ENCODE data around the gene ARFGAP3.

Gene ARFGAP3

DNA sequence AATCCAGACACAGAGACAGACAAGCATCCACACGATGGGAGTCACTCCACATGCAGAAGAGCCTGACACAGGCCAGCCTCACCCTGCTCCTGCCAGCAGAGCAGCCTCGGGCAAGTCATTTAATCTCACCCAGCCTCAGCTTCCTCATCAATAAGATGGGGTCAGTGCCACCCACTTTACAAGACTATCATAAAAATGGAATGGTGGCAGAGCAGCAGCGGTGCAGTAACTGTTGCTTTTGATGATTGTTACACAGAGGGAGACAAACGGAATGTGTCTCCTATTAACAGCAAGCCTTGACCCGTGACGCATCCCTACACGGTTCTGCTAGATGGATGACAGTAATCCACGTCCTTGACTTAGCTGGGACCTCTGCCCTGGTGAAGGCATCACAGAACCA lies 26.0 kb upstream of the ARFGAP3 start:
- DNase-seq = no peak

DNA sequence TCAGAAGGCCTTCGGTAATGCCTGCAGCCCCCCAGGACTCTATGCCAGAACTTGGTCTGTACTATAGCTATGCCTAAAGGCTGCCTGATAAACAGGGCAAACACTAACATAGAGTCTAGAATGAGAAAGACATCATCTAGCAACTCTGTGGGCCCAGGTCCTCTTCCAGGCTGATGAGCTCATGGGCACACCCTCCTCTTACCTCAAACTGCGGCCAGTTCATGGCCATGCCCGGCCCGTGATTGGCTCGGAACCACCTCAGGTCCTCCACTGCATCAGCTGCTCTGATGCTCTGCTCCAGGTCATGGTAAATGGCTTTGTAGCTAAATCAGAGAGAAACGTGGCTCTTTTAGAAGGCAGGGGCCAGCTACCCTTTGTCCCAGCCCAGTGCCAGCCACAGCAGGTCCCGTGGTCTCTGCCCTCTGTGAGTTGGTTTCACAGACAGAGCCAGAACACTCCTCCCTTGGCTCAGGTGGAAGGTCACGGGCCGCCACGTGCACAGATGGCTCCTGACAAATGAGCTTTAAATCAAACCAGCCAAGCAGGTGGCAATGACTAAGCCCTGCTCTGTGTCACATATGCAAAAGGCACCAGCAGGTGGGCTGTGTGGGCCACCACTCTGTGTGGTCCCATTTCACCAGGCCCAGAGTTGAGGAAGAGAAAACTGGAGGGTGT lies 25.0 kb upstream of the ARFGAP3 start:
- DNase-seq = no peak

DNA sequence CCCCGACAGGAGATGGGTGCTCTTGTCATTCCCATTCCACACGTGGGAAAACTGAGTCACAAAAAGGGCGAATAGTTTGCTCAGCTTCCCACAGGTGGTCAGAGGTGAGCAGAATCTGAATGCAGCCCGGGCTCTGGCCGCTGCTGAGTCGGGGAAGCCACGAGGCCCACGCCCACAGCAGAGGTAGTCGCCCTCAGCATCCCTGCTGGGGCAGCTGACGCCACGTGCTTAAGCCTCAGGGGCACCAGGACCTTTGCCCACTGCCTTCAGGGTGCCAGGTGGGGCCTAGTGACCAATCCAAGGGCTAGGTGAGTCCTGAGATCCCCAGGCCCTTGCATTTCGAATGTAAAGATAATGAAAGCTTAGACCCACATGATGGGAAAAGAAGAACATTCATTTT lies 24.2 kb upstream of the ARFGAP3 start:
- no peak for DNase-seq

DNA sequence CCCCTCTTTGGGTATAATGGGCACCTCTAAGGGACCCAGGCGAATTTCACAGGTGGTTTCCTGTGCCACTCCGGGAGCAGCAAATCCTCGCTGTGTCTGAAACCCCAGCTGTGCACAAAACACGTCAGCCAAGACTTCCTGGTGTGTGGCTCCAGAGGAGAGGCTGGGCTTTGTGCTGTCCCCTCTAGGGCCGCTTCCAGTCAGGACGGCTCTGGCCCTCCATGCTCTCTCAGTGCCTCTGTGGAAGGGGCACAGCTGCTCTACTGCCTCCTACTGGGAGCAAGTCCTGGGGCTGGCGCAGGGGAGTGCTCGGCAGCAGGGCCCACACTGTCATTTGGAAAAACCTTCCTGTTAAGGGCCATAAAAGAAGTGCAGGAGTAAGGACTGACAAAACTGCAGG lies 23.7 kb upstream of the ARFGAP3 start:
- no peak for DNase-seq

DNA sequence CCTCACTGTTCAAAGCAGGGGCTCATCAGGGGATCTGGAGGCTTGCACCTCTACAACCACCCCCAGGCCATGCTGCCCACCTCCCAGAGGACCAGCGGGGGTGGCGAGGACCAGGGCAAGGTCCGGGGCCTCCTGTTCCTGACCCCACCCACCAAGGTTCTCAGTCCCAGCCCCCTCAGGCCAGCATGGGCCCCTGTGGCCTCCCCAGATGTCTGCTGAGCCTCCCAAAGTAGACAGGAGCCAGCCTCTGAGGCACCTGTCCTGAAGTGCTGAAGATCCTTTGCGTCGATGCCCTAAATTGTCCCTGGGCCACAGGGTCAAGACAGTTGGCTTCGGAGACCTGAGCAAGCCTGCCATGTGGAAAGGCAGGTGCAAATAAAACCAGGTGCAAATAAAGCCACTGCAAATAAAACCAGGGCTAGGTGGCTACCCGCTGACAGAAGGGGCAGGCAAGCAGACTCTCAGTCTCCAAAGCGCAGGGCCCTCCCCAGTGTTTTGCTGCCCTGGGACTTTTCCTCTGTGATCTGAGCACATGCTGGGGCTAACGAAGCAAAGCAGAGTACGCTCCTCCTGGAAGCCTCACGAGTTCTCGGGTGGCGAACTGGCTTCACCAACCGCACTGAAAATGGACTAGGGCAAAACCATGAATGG lies 22.4 kb upstream of the ARFGAP3 start:
- no peak for DNase-seq

DNA sequence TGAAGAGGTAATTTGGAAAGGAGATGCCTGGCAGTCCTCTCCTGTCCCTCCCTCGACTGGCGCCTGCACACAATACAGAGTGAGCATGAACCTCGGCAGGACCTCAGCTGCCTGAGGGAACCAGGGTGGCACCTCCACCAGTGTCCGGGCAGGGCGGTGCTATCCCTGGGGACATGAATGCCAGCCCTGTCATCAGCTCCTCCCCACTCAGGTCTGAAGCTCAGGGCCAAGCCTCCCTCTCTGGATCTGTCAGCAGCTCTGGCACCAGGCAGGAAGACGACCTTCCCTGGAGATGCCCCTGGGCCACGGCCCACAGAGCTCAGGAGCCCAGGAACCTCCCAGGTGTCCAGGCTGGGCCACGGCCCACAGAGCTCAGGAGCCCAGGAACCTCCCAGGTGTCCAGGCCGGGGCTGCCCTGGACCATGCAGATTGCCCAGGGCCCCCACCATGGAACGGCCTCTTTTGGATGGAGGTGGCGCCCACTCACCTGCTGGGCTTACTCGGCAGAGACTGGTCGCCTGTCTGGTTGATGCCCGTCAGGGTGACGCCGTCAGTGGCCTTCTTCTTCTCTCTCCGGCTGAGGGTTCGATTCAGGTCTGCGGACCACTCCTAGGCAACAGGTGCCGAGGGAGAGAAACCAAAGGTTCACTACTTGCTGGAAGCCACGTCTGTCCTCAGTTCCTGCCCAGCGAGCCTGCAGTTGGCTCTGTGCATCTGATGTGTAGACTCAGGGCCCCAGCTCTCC lies 21.7 kb upstream of the ARFGAP3 start:
- no peak for DNase-seq

DNA sequence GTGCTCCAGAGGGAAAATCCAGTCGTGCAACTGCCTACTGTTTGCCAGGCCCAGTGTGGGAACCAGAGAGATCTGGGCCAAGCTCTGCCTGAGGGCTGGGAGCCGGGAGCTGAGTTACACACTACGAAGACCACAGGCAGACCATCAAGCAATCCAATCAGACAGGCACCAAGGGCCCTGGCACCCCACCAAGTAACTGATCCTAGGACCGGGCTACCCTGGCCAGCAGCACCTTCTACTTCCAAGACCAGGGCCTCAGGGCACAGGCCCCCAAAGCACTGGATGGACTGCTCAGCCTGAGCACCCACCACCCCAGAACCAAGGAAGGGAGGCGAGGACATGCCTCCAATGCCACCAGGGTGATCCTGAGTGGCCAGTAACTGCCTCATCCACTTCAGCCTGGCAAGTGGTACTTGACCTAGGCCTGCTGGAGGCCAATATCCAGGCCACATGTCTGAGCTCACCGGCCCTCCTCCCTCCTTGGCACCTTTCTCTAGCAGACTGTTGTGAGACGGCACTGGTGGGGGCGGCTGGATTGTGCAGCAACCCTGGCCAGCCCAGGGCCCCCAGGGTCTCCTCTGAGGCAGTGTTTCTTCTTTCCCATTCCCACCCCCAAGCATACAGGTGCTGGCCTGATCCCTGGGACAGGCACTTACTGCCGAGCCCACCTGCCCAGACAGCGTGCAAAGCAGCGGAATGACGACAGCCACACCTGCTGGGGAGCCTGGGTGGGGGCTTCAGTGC lies 20.7 kb upstream of the ARFGAP3 start:
- no peak for DNase-seq

DNA sequence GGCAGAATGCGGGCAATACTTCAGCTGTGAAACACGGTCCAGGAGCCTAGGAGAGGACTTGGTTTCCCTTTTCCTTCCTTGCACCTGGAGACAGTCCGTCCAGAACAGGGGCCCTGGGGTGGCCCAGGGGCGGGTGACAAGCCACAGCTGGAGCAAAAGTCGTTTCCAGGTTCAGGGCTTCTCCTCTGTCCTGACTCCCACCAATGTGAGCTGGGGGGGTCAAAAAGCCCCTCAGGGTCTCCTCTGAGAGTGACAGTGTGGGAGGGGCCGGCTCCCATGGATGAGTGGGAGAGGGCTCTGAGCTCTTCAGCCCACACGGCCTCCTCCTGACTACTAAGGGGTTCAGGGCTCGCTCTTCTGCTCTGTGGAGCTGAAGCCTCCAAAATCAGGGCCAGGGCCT lies 20.1 kb upstream of the ARFGAP3 start:
- DNase-seq = no peak

DNA sequence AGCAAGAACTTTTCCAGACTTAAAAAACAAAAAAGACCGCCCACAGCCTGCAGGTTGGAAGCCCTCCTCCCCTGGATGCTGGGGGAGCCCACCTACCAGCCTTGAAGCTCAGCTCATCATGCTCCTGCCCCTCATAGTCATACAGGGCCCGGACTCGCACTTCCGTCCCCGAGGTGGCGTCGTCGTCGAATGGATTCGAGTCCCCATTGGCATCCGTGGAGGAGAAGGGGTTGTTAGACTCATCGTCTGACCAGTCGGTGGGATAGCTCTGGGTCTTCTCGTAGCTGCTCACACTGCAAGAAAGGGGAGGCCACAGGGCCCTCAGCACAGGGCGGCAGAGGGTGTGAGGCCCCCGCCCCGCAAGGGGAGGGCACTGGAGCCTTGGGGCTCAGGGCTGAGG lies 19.0 kb upstream of the ARFGAP3 start:
- no peak for DNase-seq

DNA sequence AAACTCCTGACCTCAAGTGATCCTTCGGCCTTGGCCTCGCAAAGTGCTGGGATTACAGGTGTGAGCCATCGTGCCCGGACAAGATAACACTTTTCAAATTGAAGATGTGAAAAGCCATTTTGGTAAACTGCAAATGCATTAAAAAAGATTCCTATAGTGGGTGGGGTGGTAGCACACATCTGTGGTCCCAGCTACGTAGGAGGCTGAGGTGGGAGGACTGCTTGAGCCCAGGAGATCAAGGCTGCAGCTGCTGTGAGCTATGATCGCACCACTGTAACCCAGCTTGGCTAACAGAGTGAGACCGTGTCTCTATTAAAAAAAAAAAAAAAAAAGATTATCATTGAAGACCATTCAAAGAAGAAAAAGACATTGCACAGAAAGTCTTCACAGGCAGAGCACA lies 16.9 kb upstream of the ARFGAP3 start:
- no peak for DNase-seq

DNA sequence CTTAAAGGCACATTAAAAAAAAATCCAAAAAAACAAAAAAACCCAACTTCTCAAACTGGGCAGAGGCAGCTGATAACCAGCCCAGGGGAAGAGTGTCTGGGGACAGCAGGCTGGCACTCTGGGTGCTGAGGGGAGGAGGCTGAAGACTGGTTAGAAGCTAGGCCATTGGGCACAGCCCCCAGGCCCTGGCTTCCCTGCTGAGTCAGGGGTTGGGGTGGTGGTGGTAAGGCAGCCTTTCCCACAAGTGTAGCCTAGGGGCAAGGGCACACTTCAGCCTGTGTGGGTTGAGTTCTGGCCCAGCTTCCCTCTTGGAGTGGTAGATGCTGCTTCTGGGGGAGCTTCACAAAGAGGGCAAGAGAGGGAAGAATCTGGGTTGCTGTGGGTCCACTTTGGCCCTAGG lies 16.3 kb upstream of the ARFGAP3 start:
- DNase-seq = no peak

DNA sequence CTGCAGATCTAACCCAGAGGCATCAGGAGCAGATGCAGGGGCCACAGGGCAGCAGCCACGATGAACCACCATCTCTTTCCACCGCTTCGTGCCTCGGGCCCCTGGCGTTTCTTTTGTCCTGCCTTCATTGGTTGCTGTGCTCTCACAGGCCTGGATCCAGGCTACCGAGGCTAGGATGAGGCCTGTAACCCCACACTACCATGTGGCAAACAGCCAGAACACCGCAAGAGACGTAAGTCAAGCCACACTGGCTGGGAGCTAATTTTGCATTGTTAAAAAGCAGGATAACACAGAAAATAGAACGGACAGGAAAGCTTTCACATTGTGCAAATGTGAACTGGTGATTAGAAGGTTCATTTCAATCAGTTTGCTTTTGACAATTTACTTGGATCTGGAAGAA lies 15.7 kb upstream of the ARFGAP3 start:
- no peak for DNase-seq

DNA sequence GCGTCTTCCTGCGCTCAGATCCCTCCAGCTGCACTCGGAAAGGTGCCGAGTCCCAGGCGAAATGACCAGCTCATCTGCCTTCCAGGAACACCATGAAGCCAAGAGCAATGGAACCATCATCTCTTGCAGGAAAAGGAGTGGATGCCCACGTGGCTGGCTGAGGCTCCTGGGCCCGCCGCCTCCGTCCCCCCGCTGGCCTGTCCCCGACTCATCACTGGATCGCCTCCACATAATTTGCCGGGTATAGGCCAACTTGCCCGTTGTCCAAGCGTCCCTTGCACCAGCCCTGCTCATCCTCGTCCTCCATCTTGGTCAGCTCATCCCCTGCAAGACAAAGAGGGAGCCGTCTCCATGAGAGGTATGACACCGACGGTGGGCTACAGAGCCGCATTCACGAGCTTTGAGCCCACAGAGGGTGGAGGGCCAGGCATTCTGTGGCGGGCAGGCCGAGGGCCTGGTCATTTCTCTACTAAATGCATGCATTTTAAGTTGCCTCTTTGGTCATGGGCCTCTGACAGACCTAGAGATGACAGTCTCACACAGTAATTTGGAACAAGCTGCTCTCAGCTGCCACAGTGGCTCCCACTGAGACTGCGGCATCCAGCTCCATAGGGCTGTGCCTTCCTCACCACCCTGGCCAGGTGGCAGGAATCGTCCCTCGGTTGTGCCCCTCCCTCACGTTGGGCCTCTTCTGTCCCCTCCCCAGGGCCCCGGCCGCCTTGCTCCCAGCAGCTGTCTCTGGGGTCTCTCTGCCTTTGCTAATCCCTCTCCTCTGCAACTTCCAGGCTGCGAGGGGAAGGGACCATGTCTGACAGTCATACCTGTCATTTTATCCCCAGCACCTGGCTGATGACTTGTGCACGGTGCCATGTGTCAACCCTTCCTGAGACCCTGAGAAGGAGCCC lies 14.3 kb upstream of the ARFGAP3 start:
- DNase-seq = no peak

DNA sequence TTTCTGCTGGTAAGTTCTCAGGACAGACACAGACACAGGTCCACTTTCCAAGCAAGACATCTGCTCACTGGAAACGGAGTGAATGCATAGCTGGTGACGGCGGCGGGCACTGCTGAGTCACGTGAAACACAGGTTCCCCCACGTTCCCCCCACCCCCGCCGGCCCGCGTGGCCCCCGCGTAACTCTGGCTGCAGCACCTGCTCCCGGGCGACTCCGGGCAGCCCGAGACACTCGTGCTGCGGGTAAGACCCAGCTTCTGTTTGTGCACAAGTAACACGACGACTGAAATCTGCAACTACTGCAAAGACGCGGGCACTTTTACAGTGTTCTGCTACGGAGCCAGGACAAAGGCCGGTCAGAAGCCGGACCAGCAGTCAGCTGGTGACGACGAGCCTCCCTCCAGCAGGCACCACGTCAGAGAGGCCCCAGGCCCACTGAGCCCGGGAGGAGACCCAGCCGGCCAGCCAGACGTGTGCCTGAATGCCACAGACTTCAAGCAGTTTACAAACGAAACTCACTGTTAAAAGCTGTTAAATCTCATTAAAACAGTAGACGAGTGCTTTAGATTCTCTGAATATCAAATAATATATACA lies 12.9 kb upstream of the ARFGAP3 start:
- no peak for DNase-seq

DNA sequence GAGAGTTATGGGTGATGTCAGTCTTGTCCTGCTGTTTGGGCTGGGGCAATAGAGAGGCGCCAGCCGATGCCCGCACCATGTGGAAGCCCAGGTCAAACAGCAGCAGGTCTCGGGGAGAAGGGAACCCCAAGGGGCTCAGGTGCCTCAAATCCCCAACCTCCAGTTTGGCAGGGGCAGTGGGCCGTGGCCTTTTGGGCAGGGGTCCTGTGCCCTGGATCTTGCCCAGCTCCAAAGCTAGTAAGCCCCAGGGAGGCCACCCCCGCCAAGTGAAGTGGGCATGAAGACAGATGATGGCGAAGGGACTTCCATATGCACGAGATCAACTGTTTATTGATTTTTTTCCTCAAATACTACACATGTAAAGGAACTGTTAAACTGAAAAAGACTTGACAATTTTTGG lies 12.4 kb upstream of the ARFGAP3 start:
- no peak for DNase-seq

DNA sequence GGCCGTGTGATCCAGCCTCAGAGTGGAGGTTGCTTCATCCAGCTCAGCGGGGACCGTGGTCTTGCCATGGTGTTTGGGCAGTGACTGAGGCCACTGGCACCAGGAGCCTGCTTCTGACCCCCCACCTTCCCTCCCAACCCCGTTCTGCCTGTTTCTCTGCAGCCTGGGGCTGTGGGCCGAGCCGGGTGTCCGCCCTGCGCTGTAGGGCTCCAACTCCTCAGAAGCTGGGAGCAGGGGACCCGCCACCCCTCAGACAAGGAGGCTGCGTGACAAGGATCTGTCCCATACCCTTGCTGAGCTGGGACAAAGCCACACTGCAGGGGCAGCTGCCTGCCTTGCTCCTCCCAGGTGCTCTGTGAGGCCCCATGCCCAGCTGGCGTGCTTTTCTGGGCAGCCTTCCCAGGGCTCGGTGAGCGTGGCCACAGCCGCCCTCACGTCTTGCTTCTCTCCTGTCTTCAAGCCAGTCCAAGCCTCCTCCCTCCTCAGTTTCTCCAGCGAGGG lies 11.7 kb upstream of the ARFGAP3 start:
- no peak for DNase-seq

DNA sequence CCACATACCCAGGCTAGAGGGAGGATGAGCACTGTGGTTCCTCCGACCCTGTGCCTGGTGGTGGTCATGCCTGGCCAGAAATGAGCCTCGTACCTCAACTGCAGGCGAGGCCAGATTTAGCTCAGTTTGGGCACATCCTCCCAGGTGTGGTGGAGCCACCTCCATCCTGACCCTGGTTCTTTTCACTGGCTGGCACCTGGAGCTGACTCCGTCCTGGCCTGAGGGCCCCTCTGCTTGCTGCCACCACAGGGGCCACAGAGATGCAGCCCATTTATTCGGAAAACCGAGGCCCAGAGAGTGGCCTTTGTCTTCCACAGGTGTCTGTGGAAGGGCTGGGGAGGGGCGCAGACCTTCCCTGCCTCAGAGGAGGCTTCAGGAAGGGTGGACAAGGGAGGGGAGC lies 9.0 kb upstream of the ARFGAP3 start:
- no peak for DNase-seq

DNA sequence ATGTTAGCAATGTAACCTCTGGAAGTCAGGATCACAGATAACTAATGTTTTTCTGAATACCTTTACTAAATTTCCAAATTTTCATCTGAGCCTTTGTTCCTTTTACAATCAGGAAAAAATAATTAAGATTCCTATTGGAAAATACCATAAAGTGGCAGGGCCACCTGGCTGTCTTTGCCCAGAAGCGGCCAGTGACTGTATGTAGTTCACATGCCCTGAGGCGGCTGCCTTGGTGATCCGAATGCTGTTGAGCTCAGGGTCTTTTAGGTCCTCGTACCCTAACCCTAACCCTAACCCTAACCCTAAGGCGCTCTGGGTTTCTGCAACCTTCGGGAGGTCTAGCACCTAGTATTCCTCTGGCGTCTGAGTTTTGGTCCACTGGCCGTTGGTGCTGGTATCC lies 8.5 kb upstream of the ARFGAP3 start:
- no peak for DNase-seq

DNA sequence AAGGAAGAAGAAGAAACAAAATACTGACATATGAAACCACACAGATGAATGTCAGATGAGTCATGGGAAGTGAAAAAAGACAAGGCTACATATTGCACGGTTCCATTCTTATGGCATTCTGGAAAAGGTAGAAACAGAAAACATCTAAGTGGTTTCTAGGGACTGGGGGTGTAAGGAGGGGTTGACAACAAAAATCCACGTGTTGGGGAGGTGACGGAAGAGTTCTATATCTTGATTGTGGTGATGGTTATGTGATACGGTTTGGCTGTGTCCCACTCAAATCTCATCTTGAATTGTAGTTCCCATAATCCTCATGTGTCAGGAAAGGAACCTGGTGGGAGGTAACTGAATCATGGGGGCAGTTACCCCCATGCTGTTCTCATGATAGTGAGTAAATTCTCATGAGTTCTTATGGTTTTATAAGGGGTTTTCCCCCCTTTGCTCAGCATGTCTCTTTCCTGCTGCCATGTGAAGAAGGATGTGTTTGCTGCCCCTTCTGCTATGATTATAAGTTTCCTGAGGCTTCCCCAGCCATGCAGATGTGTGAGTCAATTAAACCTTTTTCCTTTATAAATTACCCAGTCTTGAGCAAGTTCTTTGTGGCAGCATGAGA lies 6.4 kb upstream of the ARFGAP3 start:
- no peak for DNase-seq

DNA sequence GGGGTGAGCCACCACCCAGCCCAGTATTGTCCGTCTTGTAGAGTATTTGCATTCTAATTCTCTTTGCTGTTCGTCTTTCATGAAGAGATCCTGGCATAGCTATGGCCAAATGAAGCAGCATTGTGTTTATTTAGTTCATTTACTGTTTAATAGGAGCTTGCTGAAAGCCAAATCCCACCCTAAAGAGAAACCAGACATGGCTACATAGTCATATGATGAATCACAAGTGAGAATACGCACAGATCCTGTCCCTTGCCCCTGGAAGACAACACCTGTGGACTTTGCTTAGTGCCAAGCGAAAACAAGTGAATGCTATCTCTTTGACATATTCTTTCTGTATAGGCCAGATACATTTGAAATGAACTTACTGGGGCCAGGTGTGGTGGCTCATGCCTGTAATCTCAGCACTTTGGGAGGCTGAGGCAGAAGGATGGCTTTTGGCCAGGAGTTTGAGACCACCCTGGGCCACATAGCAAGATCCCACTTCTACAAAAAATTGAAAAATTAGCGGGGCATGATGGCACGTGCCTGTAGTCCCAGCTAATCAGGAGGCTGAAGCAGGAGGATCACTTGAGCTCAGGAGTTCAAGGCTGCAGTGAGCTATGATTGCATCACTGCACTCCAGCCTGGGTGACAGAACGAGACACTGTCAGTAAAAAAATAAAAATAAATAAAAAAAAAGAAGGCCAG lies 5.1 kb upstream of the ARFGAP3 start:
- DNase-seq = no peak

DNA sequence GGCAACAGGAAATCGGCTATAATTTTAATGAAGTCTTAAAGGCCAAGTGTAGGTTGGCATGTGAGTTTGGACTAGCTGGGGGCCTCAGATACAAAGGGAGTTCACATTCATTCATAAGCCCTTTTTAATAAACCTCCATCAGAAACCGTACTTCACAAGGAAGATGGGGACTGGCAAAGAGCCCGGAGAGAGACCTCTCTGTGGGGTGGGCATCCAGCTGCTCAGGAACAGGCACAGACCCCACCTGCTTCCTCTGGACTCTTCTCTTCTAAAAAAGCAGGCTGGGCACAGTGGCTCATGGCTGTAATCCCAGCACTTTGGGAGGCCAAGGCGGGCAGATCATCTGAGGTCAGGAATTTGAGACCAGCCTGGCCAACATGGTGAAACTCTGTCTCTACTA lies 3.9 kb upstream of the ARFGAP3 start:
- no peak for DNase-seq
